NB4 (cell line): ENCODE results near the gene TNFRSF17.
"Not testable (repeated sequence)": the region's sequence is repeated elsewhere in the genome, so short reads cannot be mapped to it uniquely, and the experiment has no call there.

Experiments used
- DNase-seq: peaks from one replicate; pipeline ENCODE4 v3.0.0; 2010; ENCODE audit warnings: low read depth
- H3K4me3 ChIP-seq: one replicate; pipeline ENCODE4 v1.5.1; 2011; ENCODE audit warnings: mild to moderate bottlenecking, low read depth, low read length, moderate library complexity
- CTCF ChIP-seq: IDR thresholded peaks from one replicate; pipeline ENCODE4 v1.5.1; 2012; ENCODE audit warnings: low read depth, low read length
- MAX ChIP-seq: IDR thresholded peaks from 2 replicates; pipeline ENCODE4 v1.6.1; 2011; ENCODE audit warnings: low read depth, low read length
- MYC ChIP-seq: IDR thresholded peaks from 2 replicates; pipeline ENCODE4 v1.6.1; 2011; ENCODE audit warnings: low read depth, low read length
- POLR2A ChIP-seq: IDR thresholded peaks from 2 replicates; pipeline ENCODE4 v1.6.1; 2011; ENCODE audit warnings: mild to moderate bottlenecking; ENCODE audit not compliant: insufficient read length; ENCODE audit errors: extremely low read depth

The TNFRSF17 gene

GRCh38 chr16:11964761-11965551 is at the start of gene TNFRSF17:
Gene TNFRSF17, plus strand, starts transcription at chr16:11965210. Its CDS starts 115 bp downstream, at chr16:11965325.
- DNase-seq = no peak
- no peak within 1 kb of the TSS for H3K4me3 ChIP-seq

GRCh38 chr16:11915644-11916523 is 49.1 kb upstream of the TNFRSF17 start, which contains the start of gene GSPT1:
Gene GSPT1, minus strand, starts transcription at chr16:11915956. Its CDS starts 236 bp downstream, at chr16:11915720.
- peak; percentile 74 for TF ChIP-seq POLR2A
- TF ChIP-seq MYC = peak; percentile 88
- no peak for TF ChIP-seq CTCF
- TF ChIP-seq MAX = peak; percentile 78
- DNase-seq = peak; percentile 99
- peak within 1 kb of the TSS; percentile 95 for H3K4me3 ChIP-seq

More at GRCh38 chr16:11964761-11965551, at the start of gene TNFRSF17:
- TF ChIP-seq CTCF (no peak), POLR2A (no peak), MAX (no peak), MYC (no peak)

GRCh38 chr16:11916524-11917285 is 48.3 kb upstream of the TNFRSF17 start:
- peak overlapping the region; percentile 68 for H3K4me3 ChIP-seq
- DNase-seq = no peak
- TF ChIP-seq MAX (no peak), CTCF (no peak), POLR2A (no peak), MYC (no peak)

DNA sequence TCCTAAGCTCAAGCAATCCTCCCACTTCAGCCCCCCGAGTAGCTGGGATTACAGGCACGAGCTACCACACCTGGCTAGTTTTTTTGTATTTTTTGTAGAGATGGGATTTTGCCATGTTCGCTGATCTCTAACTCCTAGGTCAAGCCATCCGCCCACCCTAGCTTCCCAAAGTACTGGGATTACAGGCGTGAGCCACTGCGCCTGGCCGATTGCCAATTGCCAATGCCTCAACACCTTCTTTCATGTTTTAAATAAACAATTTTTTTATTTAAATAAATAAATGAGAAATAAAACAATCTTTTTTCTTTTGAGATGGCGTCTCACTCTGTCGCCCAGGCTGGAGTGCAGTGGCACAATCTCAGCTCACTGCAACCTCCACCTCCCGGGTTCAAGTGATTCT is 41.0 kb upstream of the TNFRSF17 start:
- H3K4me3 ChIP-seq, DNase-seq: not testable (repeated sequence)

DNA sequence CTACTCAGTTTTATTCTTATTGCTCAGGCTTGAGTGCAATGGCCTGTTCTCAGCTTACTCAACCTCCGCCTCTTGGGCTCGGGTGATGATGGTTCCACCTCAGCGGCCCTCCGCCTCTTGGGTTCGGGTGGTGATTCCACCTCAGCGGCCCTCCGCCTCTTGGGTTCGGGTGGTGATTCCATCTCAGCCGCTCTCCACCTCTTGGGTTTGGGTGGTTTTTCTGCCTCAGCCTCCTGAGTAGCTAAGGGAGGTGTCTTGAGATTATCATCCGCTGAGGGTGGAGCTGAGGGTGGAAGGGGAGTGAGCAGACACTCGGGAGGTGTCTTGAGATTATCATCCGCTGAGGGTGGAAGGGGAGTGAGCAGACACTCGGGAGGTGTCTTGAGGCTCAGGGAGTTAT is 37.7 kb upstream of the TNFRSF17 start:
- not testable (repeated sequence) for H3K4me3 ChIP-seq, DNase-seq

- DNase-seq, H3K4me3 ChIP-seq: not testable (repeated sequence)
Measured at GRCh38 chr16:11941945-11942344, 23.1 kb upstream of the TNFRSF17 start, which contains the start of gene NPIPB2. Gene NPIPB2, minus strand, starts transcription at chr16:11942045. Its CDS starts 0 bp downstream, at chr16:11942045.

DNA sequence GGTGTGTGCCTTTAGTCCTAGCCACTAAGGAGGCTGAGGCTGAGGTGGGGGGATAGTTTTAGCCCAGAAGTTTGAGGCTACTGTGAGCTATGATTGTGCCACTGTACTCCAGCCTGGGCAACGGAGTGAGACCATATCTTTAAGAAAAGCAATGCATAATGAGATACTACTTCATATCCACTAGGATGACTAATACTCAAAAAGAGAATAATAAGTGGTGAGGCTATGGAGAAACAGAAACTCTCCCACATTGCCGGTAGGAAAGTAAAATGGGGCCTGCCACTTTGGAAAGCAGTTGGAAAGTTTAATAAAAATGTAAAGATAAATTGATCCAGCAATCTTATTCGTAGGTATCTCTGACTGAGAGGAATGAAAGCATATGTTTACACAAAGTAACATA is 18.6 kb upstream of the TNFRSF17 start:
- DNase-seq = no peak
- TF ChIP-seq CTCF (no peak), POLR2A (no peak), MAX (no peak), MYC (no peak)
- H3K4me3 ChIP-seq = no peak overlapping the region
